Measurements from ENCODE around the gene TMA7.

DNA sequence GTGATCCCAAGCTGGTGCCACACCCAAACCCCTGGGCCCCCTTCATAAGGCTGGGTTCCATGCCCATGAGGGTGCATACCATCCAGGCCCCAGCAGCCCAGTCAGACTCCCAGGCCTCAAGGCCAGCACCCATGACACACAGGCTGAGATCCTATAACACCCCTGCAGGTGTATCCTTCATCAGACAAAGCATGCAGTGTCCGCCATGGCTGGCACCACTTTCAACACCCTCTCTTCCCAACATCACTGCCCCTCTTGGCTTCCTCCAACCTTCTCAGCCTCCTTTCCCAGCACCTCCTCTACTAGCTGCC is 3.6 kb upstream of the TMA7 start:
- TF ChIP-seq, protein P1, sequence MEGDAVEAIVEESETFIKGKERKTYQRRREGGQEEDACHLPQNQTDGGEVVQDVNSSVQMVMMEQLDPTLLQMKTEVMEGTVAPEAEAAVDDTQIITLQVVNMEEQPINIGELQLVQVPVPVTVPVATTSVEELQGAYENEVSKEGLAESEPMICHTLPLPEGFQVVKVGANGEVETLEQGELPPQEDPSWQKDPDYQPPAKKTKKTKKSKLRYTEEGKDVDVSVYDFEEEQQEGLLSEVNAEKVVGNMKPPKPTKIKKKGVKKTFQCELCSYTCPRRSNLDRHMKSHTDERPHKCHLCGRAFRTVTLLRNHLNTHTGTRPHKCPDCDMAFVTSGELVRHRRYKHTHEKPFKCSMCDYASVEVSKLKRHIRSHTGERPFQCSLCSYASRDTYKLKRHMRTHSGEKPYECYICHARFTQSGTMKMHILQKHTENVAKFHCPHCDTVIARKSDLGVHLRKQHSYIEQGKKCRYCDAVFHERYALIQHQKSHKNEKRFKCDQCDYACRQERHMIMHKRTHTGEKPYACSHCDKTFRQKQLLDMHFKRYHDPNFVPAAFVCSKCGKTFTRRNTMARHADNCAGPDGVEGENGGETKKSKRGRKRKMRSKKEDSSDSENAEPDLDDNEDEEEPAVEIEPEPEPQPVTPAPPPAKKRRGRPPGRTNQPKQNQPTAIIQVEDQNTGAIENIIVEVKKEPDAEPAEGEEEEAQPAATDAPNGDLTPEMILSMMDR (tag by site-specific recombination; IDR thresholded peaks at IDR 0.05): no peak
- TF ChIP-seq, protein P2, sequence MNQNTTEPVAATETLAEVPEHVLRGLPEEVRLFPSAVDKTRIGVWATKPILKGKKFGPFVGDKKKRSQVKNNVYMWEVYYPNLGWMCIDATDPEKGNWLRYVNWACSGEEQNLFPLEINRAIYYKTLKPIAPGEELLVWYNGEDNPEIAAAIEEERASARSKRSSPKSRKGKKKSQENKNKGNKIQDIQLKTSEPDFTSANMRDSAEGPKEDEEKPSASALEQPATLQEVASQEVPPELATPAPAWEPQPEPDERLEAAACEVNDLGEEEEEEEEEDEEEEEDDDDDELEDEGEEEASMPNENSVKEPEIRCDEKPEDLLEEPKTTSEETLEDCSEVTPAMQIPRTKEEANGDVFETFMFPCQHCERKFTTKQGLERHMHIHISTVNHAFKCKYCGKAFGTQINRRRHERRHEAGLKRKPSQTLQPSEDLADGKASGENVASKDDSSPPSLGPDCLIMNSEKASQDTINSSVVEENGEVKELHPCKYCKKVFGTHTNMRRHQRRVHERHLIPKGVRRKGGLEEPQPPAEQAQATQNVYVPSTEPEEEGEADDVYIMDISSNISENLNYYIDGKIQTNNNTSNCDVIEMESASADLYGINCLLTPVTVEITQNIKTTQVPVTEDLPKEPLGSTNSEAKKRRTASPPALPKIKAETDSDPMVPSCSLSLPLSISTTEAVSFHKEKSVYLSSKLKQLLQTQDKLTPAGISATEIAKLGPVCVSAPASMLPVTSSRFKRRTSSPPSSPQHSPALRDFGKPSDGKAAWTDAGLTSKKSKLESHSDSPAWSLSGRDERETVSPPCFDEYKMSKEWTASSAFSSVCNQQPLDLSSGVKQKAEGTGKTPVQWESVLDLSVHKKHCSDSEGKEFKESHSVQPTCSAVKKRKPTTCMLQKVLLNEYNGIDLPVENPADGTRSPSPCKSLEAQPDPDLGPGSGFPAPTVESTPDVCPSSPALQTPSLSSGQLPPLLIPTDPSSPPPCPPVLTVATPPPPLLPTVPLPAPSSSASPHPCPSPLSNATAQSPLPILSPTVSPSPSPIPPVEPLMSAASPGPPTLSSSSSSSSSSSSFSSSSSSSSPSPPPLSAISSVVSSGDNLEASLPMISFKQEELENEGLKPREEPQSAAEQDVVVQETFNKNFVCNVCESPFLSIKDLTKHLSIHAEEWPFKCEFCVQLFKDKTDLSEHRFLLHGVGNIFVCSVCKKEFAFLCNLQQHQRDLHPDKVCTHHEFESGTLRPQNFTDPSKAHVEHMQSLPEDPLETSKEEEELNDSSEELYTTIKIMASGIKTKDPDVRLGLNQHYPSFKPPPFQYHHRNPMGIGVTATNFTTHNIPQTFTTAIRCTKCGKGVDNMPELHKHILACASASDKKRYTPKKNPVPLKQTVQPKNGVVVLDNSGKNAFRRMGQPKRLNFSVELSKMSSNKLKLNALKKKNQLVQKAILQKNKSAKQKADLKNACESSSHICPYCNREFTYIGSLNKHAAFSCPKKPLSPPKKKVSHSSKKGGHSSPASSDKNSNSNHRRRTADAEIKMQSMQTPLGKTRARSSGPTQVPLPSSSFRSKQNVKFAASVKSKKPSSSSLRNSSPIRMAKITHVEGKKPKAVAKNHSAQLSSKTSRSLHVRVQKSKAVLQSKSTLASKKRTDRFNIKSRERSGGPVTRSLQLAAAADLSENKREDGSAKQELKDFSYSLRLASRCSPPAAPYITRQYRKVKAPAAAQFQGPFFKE (tag by site-specific recombination; IDR thresholded peaks at IDR 0.05; ENCODE audit: borderline replicate concordance): no peak
- TF ChIP-seq ZNF138 (tag by site-specific recombination; IDR thresholded peaks at IDR 0.05; ENCODE audit: borderline replicate concordance) (no peak), ZNF274 (IDR thresholded peaks at IDR 0.05; ENCODE audit: low read length) (no peak), ZNF274 (tag by site-specific recombination; IDR thresholded peaks at IDR 0.05; ENCODE audit: borderline replicate concordance) (no peak)
